ENCODE results near the gene MRGPRE.
A peak's percentile ranks its signal among the peaks of the same experiment; 100 is the strongest.

MRGPRE gene

GRCh38 chr11:3226846-3227567 lies 5.2 kb downstream of the MRGPRE start:
- no peak for DNase-seq

GRCh38 chr11:3225826-3226750 lies 6.1 kb downstream of the MRGPRE start:
- peak; percentile 35 for DNase-seq

- DNase-seq, result no peak
These were observed 7.0 kb downstream of the MRGPRE start for GRCh38 chr11:3225159-3225758.

GRCh38 chr11:3224401-3225057 lies 7.7 kb downstream of the MRGPRE start:
- no peak for DNase-seq

- no peak for DNase-seq
These were observed 8.3 kb downstream of the MRGPRE start for GRCh38 chr11:3223932-3224381.

- no peak for DNase-seq
These were observed 9.0 kb downstream of the MRGPRE start for GRCh38 chr11:3222941-3223915.

- no peak for DNase-seq
These were observed 10.0 kb downstream of the MRGPRE start for GRCh38 chr11:3222003-3222855.

- no peak for DNase-seq
These were observed 10.7 kb downstream of the MRGPRE start for GRCh38 chr11:3221408-3222002.

- no peak for DNase-seq
These were observed 11.5 kb downstream of the MRGPRE start for GRCh38 chr11:3220521-3221407.

- no peak for DNase-seq
These were observed 12.1 kb downstream of the MRGPRE start for GRCh38 chr11:3220101-3220500.

- DNase-seq, result no peak
These were observed 12.8 kb downstream of the MRGPRE start for GRCh38 chr11:3219281-3219892.

GRCh38 chr11:3218483-3219280 lies 13.5 kb downstream of the MRGPRE start, which contains the start of gene MRGPRG:
MRGPRG (minus strand) TSS chr11:3218813; CDS start chr11:3218813, 0 bp downstream.
- no peak for DNase-seq

- no peak for DNase-seq
These were observed 14.3 kb downstream of the MRGPRE start for GRCh38 chr11:3217818-3218482.

- DNase-seq, result no peak
These were observed 16.1 kb downstream of the MRGPRE start for GRCh38 chr11:3216027-3216525.

- no peak for DNase-seq
These were observed 16.7 kb downstream of the MRGPRE start for GRCh38 chr11:3215346-3216026.

- no peak for DNase-seq
These were observed 17.9 kb downstream of the MRGPRE start for GRCh38 chr11:3214420-3214699.

Measured in inflammatory macrophage treated with lipopolysaccharide for 4 hours (primary cell).